Measurements from ENCODE around the gene TFR2.

TFR2 gene
- 3.1 to 10.2 (median 3.9) reads per million in 3 experiments for total RNA-seq

- no peak for DNase-seq
These were observed at the start of gene TFR2 for GRCh38 chr7:100641463-100641859. Gene TFR2 (minus strand): TSS chr7:100641552. CDS start chr7:100641509, 43 bp downstream.

- no peak for DNase-seq
These were observed 48.1 kb upstream of the TFR2 start for GRCh38 chr7:100689230-100690135.

DNA sequence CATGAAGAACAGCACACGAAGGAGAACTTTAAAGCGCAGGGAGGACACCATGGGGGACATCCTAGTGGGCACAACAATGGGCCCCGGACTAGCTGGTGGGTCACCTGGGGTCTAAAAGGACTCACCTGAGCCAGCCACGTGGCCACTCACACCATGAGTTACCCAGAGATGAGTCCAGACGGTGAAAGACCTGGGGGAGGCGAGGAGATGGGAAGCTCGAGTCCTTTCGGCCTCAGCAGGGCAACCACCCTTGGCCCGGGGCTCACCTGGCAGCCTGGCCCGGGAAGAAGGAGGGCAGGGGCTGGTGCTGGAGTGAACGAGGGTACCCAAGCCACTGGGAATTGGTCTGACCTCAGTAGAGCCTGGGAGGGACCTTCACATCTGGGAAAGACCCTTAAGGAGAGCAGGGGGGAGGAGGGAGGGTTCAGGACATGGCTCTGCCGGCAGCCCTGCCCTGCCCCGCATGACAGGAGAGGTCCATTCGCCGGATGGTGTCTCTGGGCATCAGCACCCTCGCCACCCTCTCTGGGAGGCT, 47.0 kb upstream of the TFR2 start:
- no peak for DNase-seq

DNA sequence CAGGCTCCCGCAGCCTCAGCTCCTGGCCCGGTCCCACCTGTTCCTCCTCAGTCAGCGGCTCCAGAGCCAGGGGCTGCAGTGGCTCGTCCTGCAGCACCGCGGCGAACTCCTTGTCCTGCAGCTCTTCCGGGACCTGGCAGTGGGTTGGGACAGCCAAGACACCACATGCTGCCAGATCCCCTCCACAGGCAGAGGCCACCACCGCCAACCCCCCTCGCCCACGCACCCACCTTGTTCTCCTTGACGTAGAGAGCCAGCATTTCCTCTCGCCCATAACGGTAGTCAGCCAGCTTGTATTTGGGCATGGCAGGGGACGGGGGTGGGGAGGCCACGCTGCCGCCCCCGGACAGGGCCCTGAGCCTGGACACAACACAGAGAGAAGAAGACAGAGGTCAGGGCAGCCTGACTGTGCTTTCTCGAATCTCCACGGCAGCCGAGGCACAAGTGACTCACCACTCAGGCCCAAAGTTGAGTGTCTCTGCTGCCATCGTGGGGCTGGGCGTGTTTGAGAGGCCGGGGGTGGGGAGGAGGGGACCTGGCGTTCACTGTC, 46.5 kb upstream of the TFR2 start:
- DNase-seq, result no peak

- DNase-seq, result no peak
These were observed 45.9 kb upstream of the TFR2 start for GRCh38 chr7:100687261-100687660.

DNA sequence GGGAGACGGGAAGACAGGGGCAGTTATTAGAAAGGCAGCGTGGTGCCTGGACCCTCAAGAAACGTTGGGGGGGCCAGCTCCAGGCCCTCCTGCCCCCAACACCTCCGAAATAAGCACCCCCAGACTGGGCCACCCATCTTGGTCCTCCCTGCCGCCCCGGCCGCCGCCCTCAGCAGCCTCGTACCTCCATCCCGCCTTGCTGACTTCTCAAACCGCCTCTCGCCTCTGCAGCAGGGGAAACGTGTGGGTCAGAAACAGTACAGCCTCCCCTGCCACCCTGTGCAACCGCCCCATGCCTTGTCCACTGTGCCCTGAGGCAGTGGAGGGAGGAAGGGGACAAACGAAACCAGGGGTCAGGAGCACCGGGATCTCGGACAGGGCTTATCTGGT, 45.5 kb upstream of the TFR2 start:
- no peak for DNase-seq

DNA sequence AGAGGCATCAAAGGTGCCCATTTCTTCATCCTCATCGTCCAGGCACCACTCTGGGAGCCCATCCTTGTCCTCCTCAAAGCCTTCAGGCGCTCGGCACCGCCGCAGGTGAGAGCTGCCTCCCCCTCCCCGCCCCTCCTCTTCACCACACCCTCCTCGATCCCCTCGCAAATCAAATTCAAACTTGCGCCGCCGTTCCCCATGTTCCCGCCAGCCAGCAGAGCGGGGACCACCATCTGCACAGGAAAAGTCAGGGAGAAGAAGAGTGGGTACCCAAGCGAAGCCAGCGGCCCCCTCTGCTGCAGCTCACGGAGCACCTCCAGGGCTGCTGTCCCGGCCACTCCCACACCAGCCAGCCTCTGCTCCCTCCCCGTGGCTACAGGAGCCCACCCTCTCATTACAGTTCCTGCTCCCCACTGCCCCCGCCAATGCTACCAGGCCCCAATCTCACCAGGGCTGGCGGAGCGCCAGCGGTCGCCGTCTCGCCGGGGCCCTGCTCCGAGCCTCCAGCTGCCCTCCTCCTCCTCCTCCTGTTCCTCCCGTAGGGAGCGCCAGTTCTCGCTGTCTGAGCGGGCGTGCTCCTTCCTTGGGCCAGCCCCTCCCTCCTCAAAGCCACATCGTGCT, 45.0 kb upstream of the TFR2 start:
- no peak for DNase-seq

- no peak for DNase-seq
These were observed 44.3 kb upstream of the TFR2 start for GRCh38 chr7:100685631-100686145.

- no peak for DNase-seq
These were observed 43.8 kb upstream of the TFR2 start for GRCh38 chr7:100685049-100685605.

DNA sequence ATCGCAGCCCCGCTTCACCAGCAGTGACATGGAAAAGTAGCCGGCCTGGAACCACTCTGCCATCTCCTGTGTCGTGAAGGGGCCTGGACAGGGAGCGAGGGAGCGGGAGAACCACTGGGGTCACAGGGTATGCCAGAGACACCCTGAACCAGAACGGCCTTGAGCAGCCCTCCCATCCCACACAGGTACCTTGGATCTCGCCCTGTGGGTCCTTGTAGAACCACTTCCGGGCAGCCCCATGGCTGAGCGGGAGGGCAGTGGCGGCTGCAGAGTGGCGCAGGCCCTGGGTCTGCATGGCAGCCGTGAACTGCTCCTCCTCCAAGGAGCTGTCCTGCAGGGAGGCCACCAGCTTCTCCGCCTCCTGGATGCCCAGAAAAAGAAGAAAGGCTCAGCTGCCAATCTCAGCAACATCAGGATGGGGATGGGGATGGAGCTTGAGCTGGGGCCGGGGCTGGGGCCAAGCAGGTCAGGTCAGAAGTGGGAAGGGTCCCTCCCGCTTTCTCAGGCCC, 43.2 kb upstream of the TFR2 start:
- no peak for DNase-seq

GRCh38 chr7:100683659-100684533, 42.5 kb upstream of the TFR2 start:
- DNase-seq, result no peak

DNA sequence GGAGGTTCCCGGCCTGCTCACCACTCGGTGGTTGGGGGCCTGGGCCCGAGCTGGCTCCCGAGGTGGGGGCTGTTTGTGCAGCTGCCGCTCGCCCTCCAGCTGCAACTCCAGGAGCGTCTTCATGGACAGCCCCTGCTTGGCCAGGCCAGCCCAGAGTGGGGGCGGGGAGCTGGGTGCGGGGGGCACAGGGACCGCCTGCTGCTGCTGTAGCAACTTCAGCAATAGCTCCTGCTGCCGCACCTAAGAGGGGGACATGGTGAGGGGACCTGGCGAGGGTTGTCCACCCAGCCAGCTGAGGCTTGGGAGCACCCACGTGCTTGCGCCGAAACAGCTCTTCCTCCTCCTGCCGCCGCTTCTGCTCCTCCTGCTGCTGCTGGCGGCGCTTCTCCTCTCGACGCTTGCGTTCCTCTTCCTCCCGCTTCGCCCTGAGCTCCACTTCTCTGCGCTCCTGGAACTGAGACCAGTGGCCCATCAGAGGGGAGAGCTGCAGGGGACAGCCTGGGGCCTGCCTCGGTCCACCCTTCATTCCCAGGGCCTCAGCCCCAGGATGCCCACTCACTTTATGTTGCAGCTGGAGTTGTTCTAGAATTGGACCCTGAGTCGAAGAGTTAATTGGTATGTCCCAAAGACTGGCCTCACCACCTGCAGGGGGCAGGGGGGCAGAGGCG, 41.8 kb upstream of the TFR2 start:
- no peak for DNase-seq

DNA sequence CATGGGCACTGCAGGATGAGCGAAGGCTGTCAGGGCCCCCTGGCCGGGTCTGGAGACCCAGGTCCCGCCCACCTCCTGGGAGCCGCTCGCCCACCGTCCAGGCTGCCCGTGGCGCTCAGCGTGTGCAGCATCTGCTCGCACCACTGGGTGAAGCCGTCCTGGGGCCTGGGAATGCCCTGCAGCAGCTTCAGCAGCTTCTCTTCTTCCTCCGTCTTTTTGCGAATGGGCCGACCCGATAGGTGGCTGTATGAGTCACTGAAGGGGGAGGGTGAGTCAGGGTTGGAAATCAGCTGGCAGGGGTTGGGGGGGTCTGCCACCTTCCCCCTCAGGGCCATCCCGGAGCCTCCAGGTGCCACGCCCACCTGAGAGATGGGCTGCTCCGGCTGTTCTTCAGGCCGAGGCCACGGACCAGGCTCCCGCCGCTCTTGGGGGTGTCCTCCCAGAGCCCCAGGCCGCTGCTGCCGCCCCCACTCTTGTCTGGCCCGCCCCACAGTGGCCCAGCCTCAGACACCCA, 40.9 kb upstream of the TFR2 start:
- DNase-seq, result no peak

- no peak for DNase-seq
These were observed 40.3 kb upstream of the TFR2 start for GRCh38 chr7:100681491-100682227.

GRCh38 chr7:100680576-100681271, 39.4 kb upstream of the TFR2 start:
- no peak for DNase-seq

GRCh38 chr7:100679927-100680575, 38.7 kb upstream of the TFR2 start:
- no peak for DNase-seq

DNA sequence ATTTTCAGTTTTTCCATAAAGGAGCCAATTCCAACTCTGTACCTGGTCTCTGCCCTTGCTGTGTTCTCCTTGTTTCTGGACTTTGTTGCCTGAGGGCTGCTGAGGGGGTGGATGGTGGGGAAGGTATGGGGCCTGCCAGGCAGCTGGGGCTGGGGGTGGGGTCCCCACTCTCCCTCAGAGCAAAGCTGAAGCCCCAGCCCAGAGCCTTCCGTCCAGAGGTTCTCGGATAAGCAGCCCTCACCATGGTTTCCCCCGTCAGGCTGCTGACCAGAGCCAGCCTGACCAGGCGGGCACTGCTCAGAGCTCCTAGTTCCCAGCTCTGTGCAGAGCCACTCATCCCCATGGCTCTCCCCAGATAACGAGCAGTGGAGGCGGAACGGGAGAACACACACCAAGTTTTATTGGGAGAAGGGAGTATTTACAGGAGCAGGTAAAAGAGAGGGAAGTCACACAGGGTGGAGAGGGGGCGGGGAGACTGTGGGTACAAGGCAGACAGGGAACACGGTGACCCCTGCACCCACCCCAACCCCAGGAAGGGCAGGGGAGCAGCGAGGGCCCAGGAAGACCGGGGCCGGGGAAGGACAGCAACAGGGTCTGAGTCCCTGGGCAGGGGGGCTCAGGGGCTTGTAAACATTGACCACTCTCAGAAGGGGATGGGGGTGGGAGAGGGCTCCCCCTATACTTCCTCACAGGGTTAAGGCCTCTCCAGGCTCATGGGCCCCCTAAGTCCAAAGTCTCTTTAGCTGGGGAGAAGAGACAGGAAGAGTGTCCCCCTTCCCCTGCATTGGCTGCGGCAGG, 38.0 kb upstream of the TFR2 start:
- no peak for DNase-seq

GRCh38 chr7:100678291-100678984, 37.1 kb upstream of the TFR2 start:
- no peak for DNase-seq

Data from central memory CD4-positive, alpha-beta T cell (primary cell).